ENCODE measurements around the gene SYVN1.
A peak's percentile ranks its signal among the peaks of the same experiment; 100 is the strongest.
"Not testable (repeated sequence)": the region's sequence is repeated elsewhere in the genome, so short reads cannot be mapped to it uniquely, and the experiment has no call there.

SYVN1 gene

GRCh38 chr11:65134240-65134951 lies at the start of gene SYVN1:
SYVN1 (minus strand) TSS chr11:65134519; CDS start chr11:65133601, 918 bp downstream.
- peak; percentile 65 to 93 for DNase-seq

- DNase-seq = no peak
Measured at GRCh38 chr11:65183201-65183891, 49.0 kb upstream of the SYVN1 start.

- DNase-seq = no peak
Measured at GRCh38 chr11:65182258-65183170, 48.2 kb upstream of the SYVN1 start.

- DNase-seq = peak; percentile 72 to 76
Measured at GRCh38 chr11:65181569-65182257, 47.4 kb upstream of the SYVN1 start, which contains the start of gene CAPN1. CAPN1 (plus strand) TSS chr11:65181928; CDS start chr11:65182702, 774 bp downstream.

GRCh38 chr11:65180877-65181568 lies 46.7 kb upstream of the SYVN1 start:
- DNase-seq = peak; percentile 33 to 40

- not testable (repeated sequence) for DNase-seq
Measured at GRCh38 chr11:65174571-65175010, 40.3 kb upstream of the SYVN1 start.

GRCh38 chr11:65172600-65172999 lies 38.3 kb upstream of the SYVN1 start:
- DNase-seq = no peak

- DNase-seq = no peak
Measured at GRCh38 chr11:65170058-65170534, 35.8 kb upstream of the SYVN1 start, which contains the start of gene SPDYC. SPDYC (plus strand) TSS chr11:65170233; CDS start chr11:65171358, 1,125 bp downstream.

- no peak for DNase-seq
Measured at GRCh38 chr11:65169164-65169641, 34.9 kb upstream of the SYVN1 start.

GRCh38 chr11:65167656-65168055 lies 33.3 kb upstream of the SYVN1 start:
- no peak for DNase-seq

GRCh38 chr11:65166893-65167292 lies 32.6 kb upstream of the SYVN1 start:
- DNase-seq = no peak

- DNase-seq = no peak
Measured at GRCh38 chr11:65165410-65166317, 31.3 kb upstream of the SYVN1 start.

GRCh38 chr11:65163684-65164083 lies 29.4 kb upstream of the SYVN1 start:
- no peak for DNase-seq

GRCh38 chr11:65160643-65161042 lies 26.3 kb upstream of the SYVN1 start:
- DNase-seq = no peak

GRCh38 chr11:65159012-65159411 lies 24.7 kb upstream of the SYVN1 start:
- no peak for DNase-seq

- no peak for DNase-seq
Measured at GRCh38 chr11:65157336-65157735, 23.0 kb upstream of the SYVN1 start.

GRCh38 chr11:65156926-65157325 lies 22.6 kb upstream of the SYVN1 start:
- no peak for DNase-seq

GRCh38 chr11:65156256-65156655 lies 21.9 kb upstream of the SYVN1 start:
- no peak for DNase-seq

- DNase-seq = no peak
Measured at GRCh38 chr11:65152122-65152521, 17.8 kb upstream of the SYVN1 start.

- DNase-seq = no peak
Measured at GRCh38 chr11:65151331-65151899, 17.1 kb upstream of the SYVN1 start.
